ENCODE data around the gene CAPN5.

The CAPN5 gene

DNA sequence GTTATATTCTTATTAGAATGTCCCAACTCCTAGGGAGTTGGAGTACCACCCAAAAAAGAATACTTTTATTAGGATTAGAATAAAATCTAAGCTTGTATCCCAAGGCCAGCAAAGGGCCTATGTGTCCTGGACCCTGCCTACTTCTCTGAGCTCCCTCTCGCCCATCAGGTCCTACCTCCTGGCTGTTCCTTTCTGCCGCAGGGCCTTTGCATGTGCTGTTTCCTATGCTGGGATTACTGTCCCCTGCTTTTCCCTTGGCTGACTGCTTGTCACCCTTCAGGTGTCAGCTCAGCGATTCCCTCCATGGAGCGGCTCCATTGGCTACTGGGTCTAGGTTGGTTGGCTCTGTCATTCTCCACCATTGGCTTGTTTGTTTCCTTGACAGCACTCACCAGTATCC, 74.7 kb downstream of the CAPN5 start:
- DNase-seq (ENCODE audit: low read depth): no peak
- no peak overlapping the region for H3K4me3 ChIP-seq (ENCODE audit: low read length)
- no peak for TF ChIP-seq CTCF (IDR thresholded peaks at IDR 0.05; ENCODE audit: insufficient read depth, low read depth, low read length, missing control alignments)

DNA sequence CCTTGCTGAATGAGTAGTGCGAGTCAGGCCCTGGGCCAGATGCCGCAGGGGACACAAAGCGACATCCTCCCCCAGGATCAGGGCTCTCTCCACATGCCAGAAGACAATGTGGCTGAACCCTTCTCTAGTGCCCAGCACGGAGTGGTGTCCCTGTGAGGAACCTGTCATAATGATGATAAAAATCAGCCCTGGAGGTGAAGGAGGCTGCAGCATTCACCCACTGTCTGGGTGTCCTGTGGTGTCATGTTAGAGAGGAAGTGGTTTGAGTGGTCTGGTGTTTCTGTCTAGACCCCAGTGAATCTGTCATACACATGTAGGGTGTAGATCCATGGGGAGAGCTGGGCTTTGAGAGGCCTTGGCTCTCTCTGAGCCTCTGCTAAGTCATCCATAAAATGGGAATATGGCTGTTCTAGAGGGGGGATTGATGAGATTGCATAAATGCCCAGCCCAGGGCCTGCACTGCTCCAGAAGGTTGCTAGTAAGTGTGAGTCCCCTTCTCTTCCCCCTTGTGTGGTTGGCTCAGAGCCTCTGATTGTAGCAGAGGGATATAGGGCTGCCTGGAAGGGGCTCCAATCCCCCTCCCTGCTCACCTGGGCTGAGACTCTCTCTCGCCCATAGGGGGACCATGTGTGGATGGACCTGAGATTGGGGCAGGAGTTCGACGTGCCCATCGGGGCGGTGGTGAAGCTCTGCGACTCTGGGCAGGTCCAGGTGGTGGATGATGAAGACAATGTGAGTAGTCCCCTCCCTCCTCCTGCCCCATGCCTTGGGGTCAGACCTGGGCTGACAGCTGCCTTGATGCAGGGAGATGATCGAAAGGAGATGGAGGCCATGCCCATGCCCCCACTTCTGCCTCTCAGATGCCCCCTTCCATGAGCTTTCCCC, 75.6 kb downstream of the CAPN5 start:
- DNase-seq (ENCODE audit: low read depth): no peak

DNA sequence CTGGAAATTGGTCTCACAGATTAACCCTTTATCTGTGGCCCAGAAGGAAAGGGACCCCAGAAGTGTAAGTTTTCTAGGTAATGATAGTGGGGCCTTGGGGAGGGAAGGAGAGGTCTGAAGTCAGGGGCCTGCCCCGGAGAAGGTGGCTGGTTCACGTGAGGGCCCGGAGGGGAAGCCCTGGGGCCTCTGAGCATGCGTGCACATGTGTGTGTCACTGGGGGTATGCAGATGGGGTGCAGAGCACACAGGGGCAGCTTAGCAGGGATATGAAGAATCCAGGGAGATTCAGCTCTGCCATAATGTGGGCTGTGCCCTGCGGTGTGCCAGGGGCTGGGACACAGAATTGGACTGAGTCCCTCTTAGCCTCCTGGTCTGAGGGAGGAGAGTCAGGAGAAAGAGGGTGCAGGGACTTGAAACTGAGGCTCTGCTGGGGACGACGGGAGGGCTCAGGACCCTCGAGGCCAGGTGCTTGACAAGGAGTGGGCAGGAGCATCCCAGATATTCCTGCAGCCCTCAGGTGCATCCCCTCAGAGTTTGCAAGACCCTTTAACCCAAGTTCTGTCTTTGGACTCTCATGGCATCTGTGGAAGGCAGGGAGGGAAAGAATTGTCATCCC, 76.7 kb downstream of the CAPN5 start:
- TF ChIP-seq CTCF (IDR thresholded peaks at IDR 0.05; ENCODE audit: insufficient read depth, low read depth, low read length, missing control alignments): no peak
- no peak for DNase-seq (ENCODE audit: low read depth)
- no peak overlapping the region for H3K4me3 ChIP-seq (ENCODE audit: low read length)

More for the DNA sequence above, 75.6 kb downstream of the CAPN5 start:
- no peak for TF ChIP-seq CTCF (IDR thresholded peaks at IDR 0.05; ENCODE audit: insufficient read depth, low read depth, low read length, missing control alignments)
- H3K4me3 ChIP-seq (ENCODE audit: low read length): no peak overlapping the region

- no peak overlapping the region for H3K4me3 ChIP-seq (ENCODE audit: low read length)
- TF ChIP-seq CTCF (IDR thresholded peaks at IDR 0.05; ENCODE audit: insufficient read depth, low read depth, low read length, missing control alignments): no peak
- no peak for DNase-seq (ENCODE audit: low read depth)
Measured at GRCh38 chr11:77144196-77144856, 77.6 kb downstream of the CAPN5 start.

DNA sequence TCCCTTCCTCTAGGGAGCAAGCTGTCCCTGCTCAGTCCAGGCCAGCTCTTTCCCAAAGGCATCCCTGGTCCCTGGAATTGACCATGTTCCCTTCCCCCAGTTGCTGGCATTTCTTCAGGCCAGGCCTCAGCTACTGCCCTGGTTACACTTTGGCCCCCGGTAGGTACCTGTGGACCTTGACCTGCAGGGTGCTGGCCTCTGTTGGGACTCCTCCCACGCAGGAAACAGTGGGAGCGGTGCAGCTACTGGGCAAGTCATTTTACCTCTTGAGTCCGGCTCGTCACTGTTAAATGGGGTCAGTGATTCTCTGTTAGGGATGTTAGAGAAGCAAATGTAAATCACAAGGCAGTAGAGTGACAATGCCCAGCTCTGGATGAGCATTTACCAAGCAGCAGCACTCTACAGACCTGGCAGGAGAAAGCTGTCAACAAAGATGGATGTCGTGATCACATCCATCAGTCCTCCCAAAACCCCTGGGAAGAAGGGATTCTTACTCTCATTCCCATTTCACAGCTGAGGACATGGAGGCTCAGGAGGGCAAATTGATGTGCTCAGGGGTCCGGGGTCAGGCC, 78.2 kb downstream of the CAPN5 start:
- no peak for TF ChIP-seq CTCF (IDR thresholded peaks at IDR 0.05; ENCODE audit: insufficient read depth, low read depth, low read length, missing control alignments)
- no peak overlapping the region for H3K4me3 ChIP-seq (ENCODE audit: low read length)
- DNase-seq (ENCODE audit: low read depth): no peak

DNA sequence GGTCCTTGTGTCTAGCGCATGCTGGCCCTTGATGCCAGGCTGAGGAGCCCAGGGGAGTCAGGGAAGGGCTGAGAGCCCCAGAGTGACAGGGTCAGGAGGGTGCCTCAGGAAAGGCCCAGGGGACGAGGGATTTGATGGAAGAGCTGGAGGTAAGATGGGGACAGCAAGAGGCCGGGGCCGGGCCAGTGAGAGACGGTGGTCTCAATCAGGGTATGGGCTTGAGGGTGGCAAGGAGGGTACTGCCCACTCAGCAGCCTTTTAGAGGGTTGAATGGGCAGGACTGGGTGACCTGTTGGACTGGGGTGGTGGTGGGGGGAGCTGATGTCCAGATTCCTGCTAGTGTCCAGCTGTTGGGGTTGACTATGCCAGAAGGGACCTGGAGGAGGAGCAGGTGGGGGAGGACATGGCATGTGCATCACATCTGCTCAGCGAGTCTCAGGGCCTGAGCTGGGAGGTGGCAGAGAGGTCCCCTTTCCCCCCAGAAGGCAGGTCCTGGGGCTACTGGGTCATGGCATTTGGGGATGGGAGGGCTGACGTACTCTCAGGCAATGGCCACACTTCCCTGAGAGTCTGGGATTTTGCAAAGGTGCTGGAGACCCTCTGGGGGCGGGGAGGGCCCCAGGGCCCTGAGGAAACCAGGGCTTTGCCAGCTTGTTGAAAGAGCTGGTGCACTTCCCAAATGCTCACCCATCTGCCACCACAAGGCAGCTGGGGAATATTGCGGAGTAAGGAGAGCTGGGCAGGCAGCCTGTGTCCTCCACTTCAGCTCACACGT, 79.7 kb downstream of the CAPN5 start:
- TF ChIP-seq CTCF (IDR thresholded peaks at IDR 0.05; ENCODE audit: insufficient read depth, low read depth, low read length, missing control alignments): no peak
- no peak overlapping the region for H3K4me3 ChIP-seq (ENCODE audit: low read length)
- no peak for DNase-seq (ENCODE audit: low read depth)

Data from epithelial cell of esophagus (primary cell).